ENCODE measurements around the gene SAP25. TPM values are rescaled to one million over a fixed set of nuclear protein-coding genes. Genes with fewer than 3 reads are reported as not detected.
A peak's percentile ranks its signal among the peaks of the same experiment; 100 is the strongest.

Gene SAP25
- total RNA-seq, 6 experiments from 2014 or later, result 0.53 to 4.5 (median 2.2) TPM; not detected in 2

DNA sequence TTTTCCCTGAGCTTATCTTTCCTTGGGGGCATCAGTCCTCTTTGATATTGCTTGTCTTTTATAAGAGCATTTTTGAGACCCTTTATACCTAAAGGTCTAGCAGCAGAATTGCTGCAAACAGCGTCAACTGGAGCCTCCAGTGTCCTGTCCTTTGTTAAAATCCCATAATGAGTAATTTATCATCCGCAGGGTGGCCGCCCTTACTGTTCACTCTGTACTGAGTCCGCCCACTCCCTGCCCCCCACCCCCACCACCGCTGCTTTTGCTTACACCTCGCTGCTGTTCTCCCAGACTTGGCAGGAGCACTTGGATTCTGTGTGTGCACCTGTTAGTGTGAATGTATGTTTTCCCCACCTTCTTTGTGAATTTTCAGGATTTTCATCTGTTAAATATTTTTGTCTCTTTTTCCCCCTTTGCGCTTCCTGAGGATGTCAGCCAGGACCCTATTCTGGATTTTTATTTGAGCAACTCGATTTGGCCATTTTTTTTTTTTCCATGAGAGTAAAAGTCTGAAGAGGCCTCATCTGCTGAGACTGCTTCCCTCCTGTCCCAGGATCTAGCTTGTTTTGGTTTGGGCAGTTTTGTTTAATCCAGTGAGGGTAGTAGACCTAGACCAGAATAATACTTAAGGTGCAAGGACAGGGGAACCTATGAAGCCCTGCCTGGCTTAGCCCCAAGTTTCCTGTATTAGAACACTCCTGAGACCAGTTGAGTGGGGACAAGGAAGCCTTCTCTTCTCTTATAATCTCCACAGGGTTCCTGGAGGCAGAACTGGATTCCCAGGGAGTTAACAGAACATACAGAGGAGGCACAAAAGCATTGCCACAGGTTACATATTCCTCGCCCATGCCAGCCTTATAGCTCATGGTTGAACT, 26.5 kb downstream of the SAP25 start:
- Histone ChIP-seq H3K9me3 (no peaks in the 10 kb centered on the region), H3K27me3 (no peaks in the 10 kb centered on the region), H3K36me3 (peaks cover 2 to 32% (median 19%) of the 10 kb centered on the region in 4 donors), H3K4me1 (peaks cover 2 to 78% (median 32%) of the 10 kb centered on the region in 4 donors), H3K4me3 (peak overlapping the region; percentile 8 to 33 (median 20)), H3K27ac (peak overlapping the region; percentile 87 to 93 (median 92))
- peak in 1 of 3 donors; percentile 44 for DNase-seq
- no peak for TF ChIP-seq POLR2A (IDR thresholded peaks at IDR 0.05)
- TF ChIP-seq, protein P1, sequence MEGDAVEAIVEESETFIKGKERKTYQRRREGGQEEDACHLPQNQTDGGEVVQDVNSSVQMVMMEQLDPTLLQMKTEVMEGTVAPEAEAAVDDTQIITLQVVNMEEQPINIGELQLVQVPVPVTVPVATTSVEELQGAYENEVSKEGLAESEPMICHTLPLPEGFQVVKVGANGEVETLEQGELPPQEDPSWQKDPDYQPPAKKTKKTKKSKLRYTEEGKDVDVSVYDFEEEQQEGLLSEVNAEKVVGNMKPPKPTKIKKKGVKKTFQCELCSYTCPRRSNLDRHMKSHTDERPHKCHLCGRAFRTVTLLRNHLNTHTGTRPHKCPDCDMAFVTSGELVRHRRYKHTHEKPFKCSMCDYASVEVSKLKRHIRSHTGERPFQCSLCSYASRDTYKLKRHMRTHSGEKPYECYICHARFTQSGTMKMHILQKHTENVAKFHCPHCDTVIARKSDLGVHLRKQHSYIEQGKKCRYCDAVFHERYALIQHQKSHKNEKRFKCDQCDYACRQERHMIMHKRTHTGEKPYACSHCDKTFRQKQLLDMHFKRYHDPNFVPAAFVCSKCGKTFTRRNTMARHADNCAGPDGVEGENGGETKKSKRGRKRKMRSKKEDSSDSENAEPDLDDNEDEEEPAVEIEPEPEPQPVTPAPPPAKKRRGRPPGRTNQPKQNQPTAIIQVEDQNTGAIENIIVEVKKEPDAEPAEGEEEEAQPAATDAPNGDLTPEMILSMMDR (IDR thresholded peaks at IDR 0.05), result no peak
- WGBS (ENCODE audit: insufficient coverage, low coverage, low lambda C conversion rate, missing lambda C conversion rate), result 16% methylated on average over 9 of the region's 9 CpGs
- ATAC-seq, result peak; percentile 10 to 26 (median 15)
- intact Hi-C loops (cut with DNase I), result no loop called here

DNA sequence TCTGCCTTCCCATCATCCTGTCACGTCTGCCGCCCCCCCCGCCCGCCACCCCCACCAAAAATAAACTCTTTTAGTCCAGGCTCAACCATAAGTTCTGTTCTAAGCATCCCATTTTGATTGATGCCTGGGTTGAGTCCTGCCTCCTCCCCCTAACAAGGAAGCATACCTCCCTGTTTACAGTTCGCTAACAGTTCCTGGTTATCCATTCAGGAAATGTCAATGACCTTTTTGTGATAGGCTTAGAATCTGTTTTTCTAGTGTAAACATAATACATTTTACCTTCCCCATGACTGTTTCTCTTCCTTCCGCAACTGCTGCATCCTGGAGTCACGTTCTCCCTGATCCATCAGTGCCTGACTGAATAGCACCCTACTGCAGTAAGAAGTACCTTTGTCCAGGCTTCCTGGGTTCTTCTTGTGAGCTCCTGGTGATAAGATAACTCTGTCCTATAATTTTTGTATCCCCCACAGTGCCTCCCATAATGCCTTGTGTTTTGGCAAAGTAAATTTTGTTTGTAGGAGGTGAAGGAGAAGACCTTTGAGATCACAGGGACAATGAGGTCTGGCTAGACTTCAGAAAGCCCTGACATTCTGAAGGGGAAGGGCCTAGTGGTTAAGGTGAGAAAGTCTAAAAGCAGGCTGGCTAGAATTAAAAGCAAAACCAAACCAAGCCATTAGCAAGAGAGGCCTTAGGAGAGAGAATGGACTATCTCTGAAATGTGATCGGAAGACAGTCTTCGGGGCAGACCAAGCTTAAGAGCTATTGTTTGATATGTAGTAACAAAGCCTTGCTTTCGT, 27.4 kb downstream of the SAP25 start:
- peaks cover 2 to 87% (median 32%) of the 10 kb centered on the region in 4 donors for H3K4me1 ChIP-seq
- no peaks in the 10 kb centered on the region for H3K9me3 ChIP-seq
- H3K27ac ChIP-seq, result peak overlapping the region; percentile 87 to 93 (median 92)
- no peaks in the 10 kb centered on the region for H3K27me3 ChIP-seq
- TF ChIP-seq, protein P1 (IDR thresholded peaks at IDR 0.05), result no peak
- TF ChIP-seq POLR2A (IDR thresholded peaks at IDR 0.05), result peak; percentile 25
- H3K36me3 ChIP-seq, result peaks cover 2 to 24% (median 12%) of the 10 kb centered on the region in 4 donors
- WGBS (ENCODE audit: insufficient coverage, low coverage, low lambda C conversion rate, missing lambda C conversion rate), result 9% methylated on average over 10 of the region's 10 CpGs
- H3K4me3 ChIP-seq, result peak overlapping the region; percentile 8 to 33 (median 20)
- DNase-seq (no peak), ATAC-seq (peak; percentile 65 to 76 (median 66))
- intact Hi-C loops (cut with DNase I), result no loop called here

DNA sequence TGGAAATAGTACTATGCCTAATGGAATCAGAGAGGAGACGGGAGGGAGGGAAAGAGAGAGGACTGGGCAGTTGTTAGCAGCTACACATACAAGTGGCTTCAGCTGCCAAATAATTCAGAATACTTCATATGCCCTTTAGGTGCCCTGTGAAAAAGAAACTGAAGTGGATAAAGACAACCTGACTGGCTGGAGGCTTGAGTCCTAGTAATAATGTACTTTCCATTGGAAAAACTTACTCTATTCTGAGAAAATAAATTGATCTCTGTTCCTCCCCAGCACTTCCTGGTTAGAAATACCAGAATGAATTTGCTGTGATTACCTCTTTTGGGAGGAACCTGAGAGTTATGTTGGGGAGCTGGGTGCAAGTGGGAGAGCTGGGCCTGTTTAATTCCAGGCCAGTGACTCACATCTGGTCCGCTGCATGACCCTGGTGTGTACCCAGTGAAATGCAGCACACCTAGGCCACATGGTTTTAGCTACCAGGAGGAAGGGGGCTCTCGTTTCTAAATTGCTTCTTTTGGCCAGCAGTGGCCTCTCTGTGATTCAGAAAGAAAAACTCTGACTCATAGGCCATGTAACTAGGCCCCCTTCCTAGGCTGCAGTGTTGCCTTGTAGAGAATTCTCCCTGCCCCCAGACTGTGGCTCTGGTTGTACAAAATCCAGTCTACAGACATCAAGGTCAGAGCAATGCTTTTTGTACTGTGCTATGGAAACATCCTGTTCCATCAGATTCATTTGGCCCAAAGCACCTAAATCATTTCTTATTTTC, 28.2 kb downstream of the SAP25 start:
- WGBS (ENCODE audit: insufficient coverage, low coverage, low lambda C conversion rate, missing lambda C conversion rate), result 6% methylated on average over 3 of the region's 3 CpGs
- peak; percentile 60 to 69 (median 63) for DNase-seq
- TF ChIP-seq, protein P1 (IDR thresholded peaks at IDR 0.05), result no peak
- TF ChIP-seq POLR2A (IDR thresholded peaks at IDR 0.05), result peak; percentile 10
- intact Hi-C loops (cut with DNase I), result no loop called here
- Histone ChIP-seq H3K27ac (peak overlapping the region; percentile 87 to 93 (median 92)), H3K9me3 (no peaks in the 10 kb centered on the region), H3K27me3 (no peaks in the 10 kb centered on the region), H3K36me3 (peaks cover 0 to 18% (median 9%) of the 10 kb centered on the region in 4 donors), H3K4me3 (peak overlapping the region in 2 of 3 donors; percentile 9 to 33), H3K4me1 (peaks cover 2 to 94% (median 33%) of the 10 kb centered on the region in 4 donors)
- ATAC-seq, result peak; percentile 49 to 71 (median 62)

DNA sequence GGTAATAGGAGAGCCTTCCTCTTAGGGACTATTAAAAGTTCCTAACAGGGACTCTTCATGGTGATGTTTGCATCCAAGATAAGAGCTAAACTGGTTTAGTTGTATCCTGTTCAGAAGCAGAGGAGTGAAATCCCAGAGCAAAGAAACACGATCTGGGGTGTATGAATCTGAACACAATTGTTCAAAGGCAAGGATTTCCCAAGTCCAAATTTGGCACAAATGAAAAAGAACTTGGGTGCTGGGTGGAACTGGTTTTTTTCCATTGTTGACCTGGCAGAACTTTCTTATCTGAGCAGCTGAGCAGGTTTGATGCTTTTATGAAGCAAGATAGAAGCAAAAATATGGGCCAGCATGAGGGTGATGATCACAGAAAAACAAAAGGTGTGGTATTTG, 28.7 kb downstream of the SAP25 start:
- peak in 3 of 4 donors; percentile 2 to 32 (median 25) for ATAC-seq
- 9% methylated on average over 1 of the region's 1 CpG for WGBS (ENCODE audit: insufficient coverage, low coverage, low lambda C conversion rate, missing lambda C conversion rate)
- no peak for DNase-seq
- Histone ChIP-seq H3K27ac (peak overlapping the region; percentile 87 to 93 (median 92)), H3K4me1 (peaks cover 2 to 96% (median 34%) of the 10 kb centered on the region in 4 donors), H3K4me3 (peak overlapping the region in 2 of 3 donors; percentile 9 to 33), H3K27me3 (no peaks in the 10 kb centered on the region), H3K36me3 (peaks cover 0 to 12% (median 7%) of the 10 kb centered on the region in 4 donors), H3K9me3 (no peaks in the 10 kb centered on the region)
- TF ChIP-seq, protein P1 (IDR thresholded peaks at IDR 0.05), result no peak
- TF ChIP-seq POLR2A (IDR thresholded peaks at IDR 0.05), result peak; percentile 20
- intact Hi-C loops (cut with DNase I), result no loop called here
